ENCODE data around the gene INO80D. TPM values are rescaled to one million over a fixed set of nuclear protein-coding genes. Genes with fewer than 3 reads are reported as not detected.

INO80D gene
- total RNA-seq, 1 experiment from 2014 or later = 46.0 TPM

GRCh38 chr2:206062724-206063123 is 23.2 kb downstream of the INO80D start:
- Histone ChIP-seq H3K4me2 (ENCODE audit: insufficient read depth, insufficient read length, low read length) (no peak overlapping the region), H3K79me2 (ENCODE audit: insufficient read depth, low read length) (peaks cover 8% of the 10 kb centered on the region; the same call in 1 of the 2 replicates), H2BK15ac (ENCODE audit: low read depth, low read length) (no peak overlapping the region), H3K56ac (ENCODE audit: insufficient read length, low read depth, low read length) (no peak overlapping the region), H2AK5ac (ENCODE audit: insufficient read length, low read length) (no peak overlapping the region), H3K27ac (ENCODE audit: insufficient read length, low read depth, low read length) (no peak overlapping the region), H3K9ac (ENCODE audit: extremely low read depth, insufficient read length, low read length) (no peak overlapping the region), H4K8ac (replicated peaks; ENCODE audit: insufficient read length, low read depth, low read length) (no peak overlapping the region), H4K5ac (ENCODE audit: insufficient read length, low read depth, low read length) (no peak overlapping the region), H3T11ph (ENCODE audit: low read length) (no peak overlapping the region), H3K9me3 (ENCODE audit: control insufficient read depth, low read depth, low read length) (no peaks in the 10 kb centered on the region), H2BK120ac (ENCODE audit: low read depth, low read length, poor library complexity, severe bottlenecking) (no peak overlapping the region), H3K4me1 (ENCODE audit: insufficient read depth, low read length) (no peaks in the 10 kb centered on the region), H4K91ac (ENCODE audit: insufficient read length, low read depth, low read length) (no peak overlapping the region), H3K23ac (ENCODE audit: insufficient read length, low read depth, low read length) (no peak overlapping the region), H3K23me2 (ENCODE audit: insufficient read length, low read depth, low read length, poor library complexity, severe bottlenecking) (no peaks in the 10 kb centered on the region), H3K27me3 (ENCODE audit: insufficient read depth, low read length) (no peaks in the 10 kb centered on the region), H2BK20ac (ENCODE audit: low read depth, low read length, poor library complexity, severe bottlenecking) (no peak overlapping the region), H2AFZ (ENCODE audit: low read length) (no peak overlapping the region), H3K79me1 (ENCODE audit: insufficient read depth, low read depth, low read length, poor library complexity, severe bottlenecking) (no peaks in the 10 kb centered on the region), H2BK12ac (ENCODE audit: insufficient read length, low read depth, low read length) (no peak overlapping the region), H3K4ac (ENCODE audit: low read depth, low read length) (no peak overlapping the region), H4K20me1 (ENCODE audit: control insufficient read depth, insufficient read depth, insufficient read length) (no peaks in the 10 kb centered on the region), H3K14ac (ENCODE audit: insufficient read depth, low read length) (no peak overlapping the region), H2BK5ac (ENCODE audit: insufficient read length, low read length) (no peak overlapping the region), H3K18ac (ENCODE audit: insufficient read length, low read depth, low read length) (no peak overlapping the region)
- H3K9me3 Mint-ChIP-seq = no peaks in the 10 kb centered on the region
- peak overlapping the region in 2 of 3 experiments; percentile 42 to 62; a peak in 5 of 7 replicates for H3K27ac Mint-ChIP-seq
- WGBS (ENCODE audit: extremely low coverage, insufficient read length, low lambda C conversion rate) = no CpG with 5 or more reads among the region's 7 CpGs
- no peaks in the 10 kb centered on the region for H3K27me3 Mint-ChIP-seq (ENCODE audit: low read depth)
- DNase-seq = no peak
- H3K36me3 Mint-ChIP-seq (ENCODE audit: insufficient read depth in 1 of 3, low read depth in 3 of 3) = peaks cover 20 to 51% (median 30%) of the 10 kb centered on the region in 3 experiments; a peak in 6 of 7 replicates
- H3K4me3 Mint-ChIP-seq = no peak overlapping the region; a peak in 1 of 5 replicates
- H3K4me1 Mint-ChIP-seq = peaks cover 13 to 14% of the 10 kb centered on the region in 2 experiments
- peak; percentile 24; the same call in 2 of the 3 replicates for TF ChIP-seq CTCF (conservative IDR thresholded peaks at IDR 0.05)

All from H9 (cell line).